Parathyroid adenoma (tissue), 2 donors: Measurements from ENCODE around the gene ME3.

ENCODE experiments used
- H2AFZ ChIP-seq: fragments of 300-600 bp; sonication (generic); one replicate; pipeline ENCODE4 v1.7.0; 2017; ENCODE audit warnings: antibody characterized with exemption, mild to moderate bottlenecking
- H3K27ac ChIP-seq: fragments of 300-600 bp; sonication (generic); one replicate; pipeline ENCODE4 v1.7.0; 2017
- H3K27me3 ChIP-seq: fragments of 300-600 bp; sonication (generic); one replicate; pipeline ENCODE4 v1.7.0; 2017; ENCODE audit warnings: low read length; ENCODE audit not compliant: control insufficient read depth, insufficient read depth
- H3K36me3 ChIP-seq: fragments of 300-600 bp; sonication (generic); one replicate; pipeline ENCODE4 v1.7.0; 2017; ENCODE audit warnings: low read length; ENCODE audit not compliant: control insufficient read depth, insufficient read depth
- H3K4me1 ChIP-seq: fragments of 300-600 bp; sonication (generic); one replicate; pipeline ENCODE4 v1.7.0; 2017; ENCODE audit warnings: control low read depth
- H3K4me2 ChIP-seq: fragments of 300-600 bp; sonication (generic); one replicate; pipeline ENCODE4 v1.7.0; 2017; ENCODE audit warnings: low read length
- H3K4me3 ChIP-seq: fragments of 300-600 bp; sonication (generic); one replicate; pipeline ENCODE4 v1.7.0; 2017; ENCODE audit warnings: low read depth, low read length
- H3K79me2 ChIP-seq: fragments of 300-600 bp; sonication (generic); one replicate; pipeline ENCODE4 v1.7.0; 2017; ENCODE audit warnings: control low read depth
- H3K9ac ChIP-seq: fragments of 300-600 bp; sonication (generic); one replicate; pipeline ENCODE4 v1.7.0; 2017; ENCODE audit warnings: mild to moderate bottlenecking
- H3K9me3 ChIP-seq: fragments of 300-600 bp; sonication (generic); one replicate; pipeline ENCODE4 v1.7.0; 2017; ENCODE audit warnings: low read length; ENCODE audit not compliant: control insufficient read depth
- CTCF ChIP-seq: fragments of 300-600 bp; sonication (generic); IDR thresholded peaks from one replicate; pipeline ENCODE4 v1.7.0; 2017; ENCODE audit warnings: antibody characterized with exemption, mild to moderate bottlenecking
- donor health status: primary hyperparathyroidism.

Gene ME3

GRCh38 chr11:86710936-86711335 lies 38.5 kb upstream of the ME3 start:
- no peaks in the 10 kb centered on the region for H3K79me2 ChIP-seq
- no peaks in the 10 kb centered on the region for H3K4me1 ChIP-seq
- H3K9me3 ChIP-seq = no peaks in the 10 kb centered on the region
- no peak overlapping the region for H3K27ac ChIP-seq
- no peak overlapping the region for H3K4me2 ChIP-seq
- H3K36me3 ChIP-seq = no peaks in the 10 kb centered on the region
- no peak overlapping the region for H2AFZ ChIP-seq
- H3K4me3 ChIP-seq = no peak overlapping the region
- TF ChIP-seq CTCF = no peak
- H3K9ac ChIP-seq = no peak overlapping the region
- no peaks in the 10 kb centered on the region for H3K27me3 ChIP-seq

- H3K9ac ChIP-seq = no peak overlapping the region
- H3K36me3 ChIP-seq = no peaks in the 10 kb centered on the region
- no peak overlapping the region for H3K4me2 ChIP-seq
- H2AFZ ChIP-seq = no peak overlapping the region
- H3K79me2 ChIP-seq = no peaks in the 10 kb centered on the region
- H3K4me1 ChIP-seq = no peaks in the 10 kb centered on the region
- no peak overlapping the region for H3K4me3 ChIP-seq
- TF ChIP-seq CTCF = no peak
- H3K27ac ChIP-seq = no peak overlapping the region
- no peaks in the 10 kb centered on the region for H3K9me3 ChIP-seq
- H3K27me3 ChIP-seq = no peaks in the 10 kb centered on the region
Measured at GRCh38 chr11:86708669-86709068, 36.3 kb upstream of the ME3 start.

- Histone ChIP-seq H3K4me1 (no peaks in the 10 kb centered on the region), H3K9ac (no peak overlapping the region), H3K79me2 (no peaks in the 10 kb centered on the region), H3K27ac (no peak overlapping the region), H3K27me3 (no peaks in the 10 kb centered on the region), H3K4me3 (no peak overlapping the region), H3K9me3 (no peaks in the 10 kb centered on the region), H2AFZ (no peak overlapping the region), H3K4me2 (no peak overlapping the region), H3K36me3 (no peaks in the 10 kb centered on the region)
- no peak for TF ChIP-seq CTCF
Measured at GRCh38 chr11:86706338-86707131, 34.1 kb upstream of the ME3 start.

- Histone ChIP-seq H3K4me1 (no peaks in the 10 kb centered on the region), H3K79me2 (no peaks in the 10 kb centered on the region), H2AFZ (no peak overlapping the region), H3K9ac (no peak overlapping the region), H3K4me2 (no peak overlapping the region), H3K9me3 (no peaks in the 10 kb centered on the region), H3K4me3 (no peak overlapping the region), H3K36me3 (no peaks in the 10 kb centered on the region), H3K27me3 (no peaks in the 10 kb centered on the region), H3K27ac (no peak overlapping the region)
- no peak for TF ChIP-seq CTCF
Measured at GRCh38 chr11:86704710-86705109, 32.3 kb upstream of the ME3 start.

GRCh38 chr11:86703987-86704386 lies 31.6 kb upstream of the ME3 start:
- H3K27ac ChIP-seq = no peak overlapping the region
- no peaks in the 10 kb centered on the region for H3K9me3 ChIP-seq
- no peak for TF ChIP-seq CTCF
- no peaks in the 10 kb centered on the region for H3K27me3 ChIP-seq
- no peaks in the 10 kb centered on the region for H3K4me1 ChIP-seq
- H3K36me3 ChIP-seq = no peaks in the 10 kb centered on the region
- no peak overlapping the region for H3K4me3 ChIP-seq
- H3K9ac ChIP-seq = no peak overlapping the region
- H2AFZ ChIP-seq = no peak overlapping the region
- H3K79me2 ChIP-seq = no peaks in the 10 kb centered on the region
- no peak overlapping the region for H3K4me2 ChIP-seq
